Chondrocyte (in vitro differentiated cells): Measurements from ENCODE around the gene ADAT1. TPM values are rescaled to one million over a fixed set of nuclear protein-coding genes. Genes with fewer than 3 reads are reported as not detected.

ENCODE experiments used
- DNase-seq: peaks from one replicate; pipeline ENCODE4 v3.0.0; 2021; ENCODE audit warnings: mixed read lengths, low spot score
- H3K27ac Mint-ChIP-seq: one replicate; pipeline ENCODE4 v1.8.0; 2021; ENCODE audit warnings: mild to moderate bottlenecking, moderate library complexity, mixed read lengths; ENCODE audit not compliant: unreplicated experiment
- H3K27me3 Mint-ChIP-seq: 2 replicates; pipeline ENCODE4 v1.8.0; 2021; ENCODE audit warnings: low read depth, mixed read lengths
- H3K36me3 Mint-ChIP-seq: 2 replicates; pipeline ENCODE4 v1.8.0; 2021; ENCODE audit warnings: low read depth, mixed read lengths
- H3K4me1 Mint-ChIP-seq: 2 replicates; pipeline ENCODE4 v1.8.0; 2021; ENCODE audit warnings: low read depth, mild to moderate bottlenecking, mixed read lengths
- H3K4me3 Mint-ChIP-seq: one replicate; pipeline ENCODE4 v1.8.0; 2021; ENCODE audit warnings: mild to moderate bottlenecking, moderate library complexity, mixed read lengths; ENCODE audit not compliant: unreplicated experiment
- H3K9me3 Mint-ChIP-seq: 2 replicates; pipeline ENCODE4 v1.8.0; 2021; ENCODE audit warnings: low read depth, mixed read lengths
- total RNA-seq: library from RNA; stranded (reverse); gene quantifications from 3 replicates; pipeline ENCODE4 v1.2.1, GENCODE V29; 2021
- TF ChIP-seq, protein P1 (sequence below): fragments of 200-600 bp; sonication (generic); IDR thresholded peaks from 2 replicates; pipeline ENCODE4 v1.5.0; 2021; ENCODE audit warnings: antibody characterized with exemption, mild to moderate bottlenecking, moderate library complexity

Gene ADAT1
- total RNA-seq, 1 donor from 2014 or later = 49.3 TPM

DNA sequence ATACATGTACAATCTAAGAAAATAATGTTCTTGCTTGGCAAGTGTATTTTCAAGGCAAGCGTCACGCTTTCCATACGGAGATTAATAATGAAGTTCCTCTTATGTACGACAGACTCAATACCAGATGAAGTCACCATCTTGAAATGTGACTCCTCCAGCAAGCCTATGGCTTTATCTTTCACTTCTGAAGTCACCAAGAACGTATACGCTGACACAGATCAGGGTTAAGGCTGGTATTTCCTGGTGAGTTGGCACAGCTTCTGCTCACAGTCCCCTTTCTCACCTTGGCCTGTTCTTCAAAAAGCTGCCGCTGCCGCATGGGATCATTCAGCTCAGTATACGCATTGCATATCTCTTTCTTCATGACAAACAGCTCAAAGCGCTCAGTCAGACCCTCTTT is 6.1 kb upstream of the ADAT1 start:
- Mint-ChIP-seq H3K36me3 (peaks cover 47% of the 10 kb centered on the region), H3K27me3 (no peaks in the 10 kb centered on the region), H3K4me1 (no peaks in the 10 kb centered on the region), H3K27ac (no peak overlapping the region), H3K4me3 (no peak overlapping the region), H3K9me3 (no peaks in the 10 kb centered on the region)
- no peak for DNase-seq
- TF ChIP-seq, protein P1, sequence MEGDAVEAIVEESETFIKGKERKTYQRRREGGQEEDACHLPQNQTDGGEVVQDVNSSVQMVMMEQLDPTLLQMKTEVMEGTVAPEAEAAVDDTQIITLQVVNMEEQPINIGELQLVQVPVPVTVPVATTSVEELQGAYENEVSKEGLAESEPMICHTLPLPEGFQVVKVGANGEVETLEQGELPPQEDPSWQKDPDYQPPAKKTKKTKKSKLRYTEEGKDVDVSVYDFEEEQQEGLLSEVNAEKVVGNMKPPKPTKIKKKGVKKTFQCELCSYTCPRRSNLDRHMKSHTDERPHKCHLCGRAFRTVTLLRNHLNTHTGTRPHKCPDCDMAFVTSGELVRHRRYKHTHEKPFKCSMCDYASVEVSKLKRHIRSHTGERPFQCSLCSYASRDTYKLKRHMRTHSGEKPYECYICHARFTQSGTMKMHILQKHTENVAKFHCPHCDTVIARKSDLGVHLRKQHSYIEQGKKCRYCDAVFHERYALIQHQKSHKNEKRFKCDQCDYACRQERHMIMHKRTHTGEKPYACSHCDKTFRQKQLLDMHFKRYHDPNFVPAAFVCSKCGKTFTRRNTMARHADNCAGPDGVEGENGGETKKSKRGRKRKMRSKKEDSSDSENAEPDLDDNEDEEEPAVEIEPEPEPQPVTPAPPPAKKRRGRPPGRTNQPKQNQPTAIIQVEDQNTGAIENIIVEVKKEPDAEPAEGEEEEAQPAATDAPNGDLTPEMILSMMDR = no peak

DNA sequence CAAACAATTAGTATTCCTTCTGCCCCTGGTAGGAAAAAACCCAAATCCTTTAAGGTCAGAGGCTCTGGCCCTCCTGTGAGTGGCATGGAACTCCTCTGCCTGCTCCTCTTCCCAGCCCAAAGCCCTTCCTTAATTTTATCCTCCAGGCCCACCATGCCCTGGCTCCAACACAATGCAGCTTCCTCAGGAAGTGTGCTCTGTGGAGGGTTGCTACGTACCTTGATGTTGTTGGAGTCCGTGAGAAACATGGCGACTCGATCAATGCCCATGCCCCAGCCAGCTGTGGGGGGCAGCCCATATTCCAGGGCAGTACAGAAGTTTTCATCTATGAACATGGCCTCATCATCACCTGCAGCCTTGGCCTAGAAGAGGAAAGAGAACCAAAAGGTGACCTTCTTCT is 5.3 kb upstream of the ADAT1 start:
- Mint-ChIP-seq H3K36me3 (peaks cover 41% of the 10 kb centered on the region), H3K9me3 (no peaks in the 10 kb centered on the region), H3K4me3 (no peak overlapping the region), H3K27me3 (no peaks in the 10 kb centered on the region), H3K27ac (peak overlapping the region; percentile 9), H3K4me1 (peaks cover 2% of the 10 kb centered on the region)
- TF ChIP-seq, protein P1 = no peak
- DNase-seq = no peak

DNA sequence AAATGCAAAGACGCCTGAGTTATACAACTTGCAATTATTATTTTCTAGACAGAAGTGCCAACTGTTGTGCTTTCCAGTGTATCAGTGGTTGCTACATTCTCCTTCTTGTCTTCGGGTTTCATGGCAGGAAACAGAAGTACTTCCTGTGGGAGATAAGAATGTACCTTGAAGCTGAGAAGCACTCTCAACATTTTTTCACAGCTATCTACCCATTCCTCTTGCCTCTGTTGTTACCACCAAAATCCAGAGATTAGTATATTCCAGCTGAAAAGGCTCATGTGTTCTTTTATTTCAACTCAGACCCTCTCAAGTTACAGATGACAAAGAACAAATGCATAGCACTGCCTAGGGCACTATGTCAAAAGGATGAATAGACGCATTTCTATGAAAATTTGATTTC is 4.8 kb upstream of the ADAT1 start:
- Mint-ChIP-seq H3K27ac (no peak overlapping the region), H3K9me3 (no peaks in the 10 kb centered on the region), H3K4me3 (no peak overlapping the region), H3K4me1 (peaks cover 2% of the 10 kb centered on the region), H3K36me3 (peaks cover 38% of the 10 kb centered on the region), H3K27me3 (no peaks in the 10 kb centered on the region)
- TF ChIP-seq, protein P1 = no peak
- no peak for DNase-seq

DNA sequence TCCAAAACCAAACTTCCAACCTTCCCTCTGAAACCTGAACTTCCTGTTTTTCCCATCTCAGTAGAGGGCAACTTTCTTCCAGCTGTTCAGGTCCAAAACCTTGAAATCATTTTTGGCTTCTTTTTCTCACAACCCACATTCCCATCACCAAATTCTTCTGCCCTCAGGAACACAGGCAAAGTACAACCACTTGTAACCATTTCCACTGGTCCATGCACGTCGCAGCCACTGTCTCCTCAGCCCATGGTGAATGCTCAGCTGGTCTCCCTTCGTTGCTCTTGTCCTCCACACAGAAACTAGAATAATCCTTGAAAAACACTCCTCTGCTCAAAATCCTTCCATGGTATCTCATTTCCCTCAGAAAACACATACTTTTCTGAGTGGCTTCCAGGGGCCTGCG is 3.7 kb upstream of the ADAT1 start:
- Mint-ChIP-seq H3K4me1 (peaks cover 10% of the 10 kb centered on the region), H3K27me3 (no peaks in the 10 kb centered on the region), H3K36me3 (peaks cover 37% of the 10 kb centered on the region)

DNA sequence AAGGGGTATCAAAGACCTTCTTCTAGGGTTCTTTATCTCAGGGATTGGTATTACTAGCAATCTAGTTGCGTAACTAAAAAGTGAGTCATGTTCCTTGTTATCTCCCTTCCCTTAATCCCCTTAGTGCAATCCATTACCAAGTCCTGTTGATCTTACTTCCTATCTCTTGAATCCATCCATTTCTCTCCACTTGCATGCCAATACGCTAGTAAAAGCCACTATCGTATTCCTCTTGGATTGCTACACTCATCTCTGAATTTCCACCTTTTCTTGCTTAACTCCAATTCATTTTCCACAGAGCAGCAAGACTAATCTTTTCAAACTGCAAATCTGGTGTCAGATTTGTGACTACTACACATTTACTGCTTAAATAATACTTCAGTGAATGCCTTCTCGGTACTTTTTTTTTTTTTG is 1.8 kb upstream of the ADAT1 start:
- H3K4me3 Mint-ChIP-seq = no peak overlapping the region

More for the DNA sequence above, 3.7 kb upstream of the ADAT1 start:
- no peak overlapping the region for H3K27ac Mint-ChIP-seq
- TF ChIP-seq, protein P1 = no peak
- DNase-seq = no peak
- H3K4me3 Mint-ChIP-seq = no peak overlapping the region
- no peaks in the 10 kb centered on the region for H3K9me3 Mint-ChIP-seq

More for the DNA sequence above, 1.8 kb upstream of the ADAT1 start:
- DNase-seq = no peak
- Mint-ChIP-seq H3K27me3 (no peaks in the 10 kb centered on the region), H3K4me1 (peaks cover 27% of the 10 kb centered on the region), H3K36me3 (peaks cover 31% of the 10 kb centered on the region), H3K9me3 (no peaks in the 10 kb centered on the region), H3K27ac (no peak overlapping the region)
- TF ChIP-seq, protein P1 = no peak
